Large intestine (tissue), 3 donors: ENCODE results near the gene KRTAP5-2. TPM values are rescaled to one million over a fixed set of nuclear protein-coding genes. Genes with fewer than 3 reads are reported as not detected.

Experiments used
- DNase-seq, 2 donors: peaks; one replicate each; pipeline versions ENCODE4 v3.0.0 to v3.0.0-alpha.2; 2013
- H3K27ac ChIP-seq: one replicate; pipeline ENCODE4 v1.5.1; 2013; ENCODE audit warnings: low read length
- H3K27me3 ChIP-seq: 2 replicates; pipeline ENCODE4 v1.6.1; 2013; ENCODE audit warnings: low read length; ENCODE audit not compliant: control insufficient read depth, insufficient read depth
- H3K36me3 ChIP-seq: 2 replicates; pipeline ENCODE4 v1.6.1; 2013; ENCODE audit warnings: low read length; ENCODE audit not compliant: control insufficient read depth, insufficient read depth
- H3K4me1 ChIP-seq: one replicate; pipeline ENCODE4 v1.6.1; 2013; ENCODE audit warnings: low read length; ENCODE audit not compliant: control insufficient read depth, insufficient read depth
- H3K4me3 ChIP-seq: one replicate; pipeline ENCODE4 v1.5.1; 2013; ENCODE audit warnings: low read length
- H3K9me3 ChIP-seq: one replicate; pipeline ENCODE4 v1.6.1; 2013; ENCODE audit warnings: mild to moderate bottlenecking, low read depth, low read length, moderate library complexity; ENCODE audit not compliant: control insufficient read depth
- WGBS: methylation state at CpG from one replicate; pipeline ENCODE4 v1.1.5; 2013; ENCODE audit warnings: low lambda C conversion rate; ENCODE audit not compliant: insufficient coverage; 5-methylcytosine and 5-hydroxymethylcytosine counted together
- polyA plus RNA-seq: library from polyadenylated mRNA; unstranded; fragments of 120-200 nt; gene quantifications from one replicate; pipeline ENCODE4 v1.2.1, GENCODE V29; 2013

Gene KRTAP5-2
- polyA plus RNA-seq, 1 donor: 0.42 TPM

- Histone ChIP-seq H3K27ac (peak overlapping the region; percentile 76), H3K36me3 (peaks cover 13% of the 10 kb centered on the region), H3K27me3 (peaks cover 9% of the 10 kb centered on the region), H3K9me3 (no peaks in the 10 kb centered on the region), H3K4me1 (peaks cover 80% of the 10 kb centered on the region), H3K4me3 (no peak overlapping the region)
- no peak for DNase-seq
- WGBS: no CpG with 5 or more reads among the region's 13 CpGs
Observed at GRCh38 chr11:1568441-1568911, 29.6 kb downstream of the KRTAP5-2 start.

GRCh38 chr11:1567721-1568100 is 30.4 kb downstream of the KRTAP5-2 start:
- Histone ChIP-seq H3K4me1 (peaks cover 77% of the 10 kb centered on the region), H3K27me3 (peaks cover 2% of the 10 kb centered on the region), H3K27ac (peak overlapping the region; percentile 76), H3K9me3 (no peaks in the 10 kb centered on the region), H3K4me3 (no peak overlapping the region), H3K36me3 (peaks cover 20% of the 10 kb centered on the region)
- DNase-seq: no peak
- WGBS: no CpG with 5 or more reads among the region's 7 CpGs

DNA sequence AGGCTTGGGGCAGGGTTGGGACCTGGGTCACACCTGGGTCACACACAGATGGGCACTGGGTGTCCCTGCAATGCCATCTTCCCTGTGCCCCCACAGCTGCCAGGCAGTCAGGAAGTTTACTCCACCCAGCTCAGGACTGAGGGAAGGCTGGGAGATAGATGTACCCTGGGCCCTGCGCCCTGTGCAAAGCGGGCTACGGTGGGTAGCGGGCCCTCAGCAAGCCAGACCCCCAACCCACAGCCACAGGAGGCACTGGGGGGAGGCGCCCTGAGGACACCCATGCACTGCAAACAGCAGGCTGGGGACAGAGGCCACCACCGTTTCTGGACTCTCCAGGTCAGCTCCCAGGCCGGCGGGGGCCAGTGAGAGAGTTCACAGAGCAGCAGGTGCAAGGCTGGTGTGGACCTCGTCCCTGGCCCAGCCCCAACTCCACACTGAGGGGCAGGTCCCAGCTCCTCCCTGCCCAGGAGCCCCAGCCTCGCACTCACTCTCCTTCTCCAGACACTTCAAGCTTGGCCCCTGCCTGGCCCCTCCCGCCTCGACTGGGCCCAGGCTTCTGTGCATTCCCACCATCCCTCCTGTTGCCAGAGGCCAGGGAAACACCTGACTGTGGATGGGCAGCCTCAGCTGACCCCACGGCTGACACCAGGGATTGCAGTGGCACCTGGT is 30.9 kb downstream of the KRTAP5-2 start:
- peak overlapping the region; percentile 76 for H3K27ac ChIP-seq
- no CpG with 5 or more reads among the region's 13 CpGs for WGBS
- H3K4me1 ChIP-seq: peaks cover 80% of the 10 kb centered on the region
- H3K9me3 ChIP-seq: no peaks in the 10 kb centered on the region
- H3K36me3 ChIP-seq: peaks cover 24% of the 10 kb centered on the region
- H3K27me3 ChIP-seq: no peaks in the 10 kb centered on the region
- no peak overlapping the region for H3K4me3 ChIP-seq
- peak; percentile 67 to 81 for DNase-seq

DNA sequence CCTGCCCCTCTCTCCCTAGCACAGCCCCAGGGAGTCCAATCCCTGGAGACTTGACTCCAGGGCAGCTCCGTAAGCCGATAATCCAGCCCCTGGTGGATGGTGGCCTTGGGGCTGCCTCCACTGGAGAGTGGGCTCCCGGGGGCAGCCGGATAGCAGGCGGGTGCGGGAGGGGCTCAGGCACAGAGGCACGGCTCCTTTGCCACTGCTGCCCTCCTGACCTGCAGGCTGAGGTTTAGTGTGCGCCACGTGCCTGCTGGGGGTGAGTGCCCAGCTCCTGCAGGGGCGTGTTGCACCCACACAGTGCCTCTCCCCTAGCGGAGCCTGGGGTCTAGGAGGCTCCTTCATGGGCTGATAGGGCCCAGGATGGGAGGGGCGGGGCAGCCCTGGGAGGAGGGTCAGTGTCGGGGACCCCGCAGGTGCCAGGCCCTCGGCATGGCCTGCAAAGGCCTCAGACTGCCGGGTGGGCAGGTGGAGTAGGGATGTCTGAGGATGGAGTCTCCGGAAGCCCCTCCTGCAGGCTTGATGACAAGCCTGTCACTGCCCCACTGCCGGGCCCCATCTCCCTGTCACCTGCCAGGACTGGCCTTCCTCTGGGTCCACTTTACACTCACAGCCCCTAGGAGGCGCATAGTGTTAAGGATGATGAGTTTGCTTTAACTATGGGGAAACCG is 31.6 kb downstream of the KRTAP5-2 start:
- peak in 1 of 2 donors; percentile 42 for DNase-seq
- WGBS: no CpG with 5 or more reads among the region's 20 CpGs
- Histone ChIP-seq H3K36me3 (peaks cover 31% of the 10 kb centered on the region), H3K27ac (peak overlapping the region; percentile 76), H3K9me3 (no peaks in the 10 kb centered on the region), H3K27me3 (no peaks in the 10 kb centered on the region), H3K4me1 (peaks cover 87% of the 10 kb centered on the region), H3K4me3 (no peak overlapping the region)

- no peaks in the 10 kb centered on the region for H3K9me3 ChIP-seq
- no peak overlapping the region for H3K27ac ChIP-seq
- no peak overlapping the region for H3K4me3 ChIP-seq
- WGBS: no CpG with 5 or more reads among the region's 5 CpGs
- H3K27me3 ChIP-seq: no peaks in the 10 kb centered on the region
- DNase-seq: no peak
- peaks cover 92% of the 10 kb centered on the region for H3K4me1 ChIP-seq
- H3K36me3 ChIP-seq: peaks cover 31% of the 10 kb centered on the region
Observed at GRCh38 chr11:1565904-1566247, 32.2 kb downstream of the KRTAP5-2 start.

GRCh38 chr11:1565173-1565903 is 32.8 kb downstream of the KRTAP5-2 start:
- no CpG with 5 or more reads among the region's 28 CpGs for WGBS
- Histone ChIP-seq H3K36me3 (peaks cover 33% of the 10 kb centered on the region), H3K27ac (peak overlapping the region; percentile 17), H3K4me1 (peaks cover 92% of the 10 kb centered on the region), H3K9me3 (no peaks in the 10 kb centered on the region), H3K4me3 (no peak overlapping the region), H3K27me3 (no peaks in the 10 kb centered on the region)
- DNase-seq: no peak

GRCh38 chr11:1564535-1565172 is 33.4 kb downstream of the KRTAP5-2 start:
- Histone ChIP-seq H3K9me3 (no peaks in the 10 kb centered on the region), H3K4me1 (peaks cover 92% of the 10 kb centered on the region), H3K27ac (peak overlapping the region; percentile 17), H3K4me3 (no peak overlapping the region), H3K27me3 (no peaks in the 10 kb centered on the region), H3K36me3 (peaks cover 37% of the 10 kb centered on the region)
- peak; percentile 80 to 89 for DNase-seq
- no CpG with 5 or more reads among the region's 16 CpGs for WGBS

GRCh38 chr11:1563697-1564534 is 34.2 kb downstream of the KRTAP5-2 start:
- whole genome bisulfite sequencing: no CpG with 5 or more reads among the region's 29 CpGs
- H3K4me1 ChIP-seq: peaks cover 92% of the 10 kb centered on the region
- H3K4me3 ChIP-seq: no peak overlapping the region
- H3K27me3 ChIP-seq: no peaks in the 10 kb centered on the region
- H3K36me3 ChIP-seq: peaks cover 39% of the 10 kb centered on the region
- DNase-seq: no peak
- no peak overlapping the region for H3K27ac ChIP-seq
- H3K9me3 ChIP-seq: no peaks in the 10 kb centered on the region

- Histone ChIP-seq H3K9me3 (peaks cover 3% of the 10 kb centered on the region), H3K4me1 (peaks cover 92% of the 10 kb centered on the region), H3K27me3 (no peaks in the 10 kb centered on the region), H3K27ac (no peak overlapping the region), H3K4me3 (no peak overlapping the region), H3K36me3 (peaks cover 44% of the 10 kb centered on the region)
- no peak for DNase-seq
- WGBS: no CpG with 5 or more reads among the region's 12 CpGs
Observed at GRCh38 chr11:1563149-1563638, 34.9 kb downstream of the KRTAP5-2 start.
